GM12891 (cell line): ENCODE results near the gene SHLD1.

Experiments used
- POLR2A ChIP-seq: IDR thresholded peaks from 2 replicates; pipeline ENCODE4 v1.6.1; 2011; ENCODE audit warnings: low read depth, low read length, control low read depth
- POLR2AphosphoS5 ChIP-seq: IDR thresholded peaks from 2 replicates; pipeline ENCODE4 v1.6.1; 2011; ENCODE audit warnings: low read depth, low read length, control low read depth
- TAF1 ChIP-seq: IDR thresholded peaks from 2 replicates; pipeline ENCODE4 v1.6.1; 2011; ENCODE audit warnings: low read depth, low read length, control low read depth

- TF ChIP-seq POLR2A (no peak), TAF1 (no peak), POLR2AphosphoS5 (no peak)
Observed at GRCh38 chr20:5730131-5730530, 20.1 kb upstream of the SHLD1 start.
